GM18870 (cell line): ENCODE data around the gene SLC25A45.

Experiments used
- ATAC-seq: cut with Tn5 transposase; IDR thresholded peaks from one replicate; pipeline ENCODE4 v1.9.1; 2021; ENCODE audit warnings: moderate library complexity; ENCODE audit not compliant: unreplicated experiment

SLC25A45 gene

GRCh38 chr11:65389294-65389980 is 7.0 kb upstream of the SLC25A45 start:
- no peak for ATAC-seq

- no peak for ATAC-seq
Measured at GRCh38 chr11:65388731-65389130, 6.3 kb upstream of the SLC25A45 start.

- ATAC-seq = no peak
Measured at GRCh38 chr11:65386307-65387140, 4.1 kb upstream of the SLC25A45 start, which contains the start of gene FRMD8. TSS of gene FRMD8 (plus strand) at chr11:65386637. CDS start at chr11:65387037, 400 bp downstream.

GRCh38 chr11:65384301-65384889 is 1.9 kb upstream of the SLC25A45 start:
- no peak for ATAC-seq

- ATAC-seq = no peak
Measured at GRCh38 chr11:65383778-65384177, 1.3 kb upstream of the SLC25A45 start.

GRCh38 chr11:65382804-65383368 is 440 bp upstream of the SLC25A45 start:
- no peak for ATAC-seq

- ATAC-seq = no peak
Measured at GRCh38 chr11:65381716-65382032, 772 bp downstream of the SLC25A45 start.

- no peak for ATAC-seq
Measured at GRCh38 chr11:65380460-65381119, 1.9 kb downstream of the SLC25A45 start.

- ATAC-seq = no peak
Measured at GRCh38 chr11:65379698-65380459, 2.6 kb downstream of the SLC25A45 start.

- no peak for ATAC-seq
Measured at GRCh38 chr11:65378928-65379638, 3.4 kb downstream of the SLC25A45 start.

- ATAC-seq = no peak
Measured at GRCh38 chr11:65378208-65378927, 4.1 kb downstream of the SLC25A45 start.

- no peak for ATAC-seq
Measured at GRCh38 chr11:65377777-65378176, 4.7 kb downstream of the SLC25A45 start.

- ATAC-seq = no peak
Measured at GRCh38 chr11:65377036-65377435, 5.4 kb downstream of the SLC25A45 start.

- ATAC-seq = no peak
Measured at GRCh38 chr11:65376138-65376713, 6.2 kb downstream of the SLC25A45 start.

- no peak for ATAC-seq
Measured at GRCh38 chr11:65375012-65375411, 7.4 kb downstream of the SLC25A45 start.

- no peak for ATAC-seq
Measured at GRCh38 chr11:65373839-65374580, 8.4 kb downstream of the SLC25A45 start.

- ATAC-seq = no peak
Measured at GRCh38 chr11:65370659-65371049, 11.8 kb downstream of the SLC25A45 start.

- no peak for ATAC-seq
Measured at GRCh38 chr11:65366340-65366773, 16.1 kb downstream of the SLC25A45 start.
